HepG2 (cell line): ENCODE data around the gene ZBTB46. TPM values are rescaled to one million over a fixed set of nuclear protein-coding genes. Genes with fewer than 3 reads are reported as not detected.
A peak's percentile ranks its signal among the peaks of the same experiment; 100 is the strongest.

ENCODE experiments used
- ATF6 ChIP-seq: sonication (generic); formaldehyde crosslinking; conservative IDR thresholded peaks from 2 replicates; pipeline ENCODE4 v1.4.0; 2020; ENCODE audit warnings: missing genetic modification reagents
- DPF2 ChIP-seq: sonication (generic); formaldehyde crosslinking; IDR thresholded peaks from 2 replicates; pipeline ENCODE4 v1.4.0; 2020; ENCODE audit warnings: mild to moderate bottlenecking, low read depth, missing genetic modification reagents, borderline replicate concordance
- ETS1 ChIP-seq: sonication (generic); formaldehyde crosslinking; IDR thresholded peaks from 2 replicates; pipeline ENCODE4 v1.4.0; 2020; ENCODE audit warnings: missing genetic modification reagents
- FOXJ3 ChIP-seq: sonication (generic); formaldehyde crosslinking; IDR thresholded peaks from 2 replicates; pipeline ENCODE4 v1.4.0; 2020; ENCODE audit warnings: missing genetic modification reagents, mild to moderate bottlenecking, borderline replicate concordance
- GATA4 ChIP-seq: sonication (generic); IDR thresholded peaks from 2 replicates; pipeline ENCODE4 v1.6.1; 2016; ENCODE audit warnings: antibody characterized with exemption, low read depth, borderline replicate concordance
- HOXA5 ChIP-seq: sonication (generic); formaldehyde crosslinking; IDR thresholded peaks from 2 replicates; pipeline ENCODE4 v1.4.0; 2020; ENCODE audit warnings: missing genetic modification reagents
- JUN ChIP-seq: sonication (generic); formaldehyde crosslinking; IDR thresholded peaks from 2 replicates; pipeline ENCODE4 v1.4.0; 2020; ENCODE audit warnings: mild to moderate bottlenecking, missing genetic modification reagents
- PBX3 ChIP-seq: sonication (generic); formaldehyde crosslinking; IDR thresholded peaks from 2 replicates; pipeline ENCODE4 v1.8.1; 2023; ENCODE audit warnings: missing genetic modification reagents, inconsistent platforms, borderline replicate concordance
- PCBP2 ChIP-seq: fragments of 200-400 bp; formaldehyde crosslinking; optimal IDR thresholded peaks from 2 replicates; pipeline ENCODE3; 2018; ENCODE audit warnings: low read length, low read depth; ENCODE audit not compliant: poor library complexity, severe bottlenecking
- SETDB1 ChIP-seq: sonication (generic); formaldehyde crosslinking; IDR thresholded peaks from 2 replicates; pipeline ENCODE4 v1.5.1; 2020; ENCODE audit warnings: missing genetic modification reagents, mild to moderate bottlenecking, borderline replicate concordance
- SMAD3 ChIP-seq: sonication (generic); formaldehyde crosslinking; IDR thresholded peaks from 2 replicates; pipeline ENCODE4 v1.4.0; 2020; ENCODE audit warnings: missing genetic modification reagents
- SP5 ChIP-seq: IDR thresholded peaks from 2 replicates; pipeline ENCODE4 v1.6.1; 2016; ENCODE audit warnings: low read depth, borderline replicate concordance
- SRSF4 ChIP-seq: fragments of 200-400 bp; formaldehyde crosslinking; IDR thresholded peaks from one replicate; pipeline ENCODE4 v1.6.1; 2018; ENCODE audit warnings: mild to moderate bottlenecking, low read depth, low read length, moderate library complexity; ENCODE audit not compliant: poor library complexity, severe bottlenecking
- TCF7L2 ChIP-seq: IDR thresholded peaks from 2 replicates; pipeline ENCODE4 v1.6.1; 2011; ENCODE audit warnings: mild to moderate bottlenecking, low read depth, low read length, moderate library complexity
- ZBTB1 ChIP-seq: sonication (generic); formaldehyde crosslinking; IDR thresholded peaks from 2 replicates; pipeline ENCODE4 v1.4.0; 2020; ENCODE audit warnings: missing genetic modification reagents, borderline replicate concordance
- ZC3H4 ChIP-seq: sonication (generic); formaldehyde crosslinking; IDR thresholded peaks from 2 replicates; pipeline ENCODE4 v1.4.0; 2020; ENCODE audit warnings: missing genetic modification reagents, borderline replicate concordance
- ZKSCAN5 ChIP-seq: sonication (generic); formaldehyde crosslinking; IDR thresholded peaks from 2 replicates; pipeline ENCODE4 v1.5.1; 2020; ENCODE audit warnings: mild to moderate bottlenecking, missing genetic modification reagents
- ZMAT3 ChIP-seq: sonication (generic); formaldehyde crosslinking; conservative IDR thresholded peaks from 2 replicates; pipeline ENCODE4 v1.7.0; 2021; ENCODE audit warnings: missing genetic modification reagents
- ZNF326 ChIP-seq: sonication (generic); formaldehyde crosslinking; IDR thresholded peaks from 2 replicates; pipeline ENCODE4 v1.4.0; 2020; ENCODE audit warnings: missing genetic modification reagents, borderline replicate concordance
- ZNF44 ChIP-seq: sonication (generic); formaldehyde crosslinking; IDR thresholded peaks from 2 replicates; pipeline ENCODE4 v1.5.1; 2020; ENCODE audit warnings: mild to moderate bottlenecking, missing genetic modification reagents
- ZNF441 ChIP-seq: sonication (generic); formaldehyde crosslinking; IDR thresholded peaks from 2 replicates; pipeline ENCODE4 v1.7.0; 2021; ENCODE audit warnings: missing genetic modification reagents, borderline replicate concordance
- ZNF460 ChIP-seq: sonication (generic); formaldehyde crosslinking; IDR thresholded peaks from 2 replicates; pipeline ENCODE4 v1.5.1; 2020; ENCODE audit warnings: missing genetic modification reagents, mild to moderate bottlenecking, borderline replicate concordance
- ZNF616 ChIP-seq: sonication (generic); formaldehyde crosslinking; IDR thresholded peaks from 2 replicates; pipeline ENCODE4 v1.5.0; 2020; ENCODE audit warnings: low read depth, mild to moderate bottlenecking, missing genetic modification reagents
- ZNF850 ChIP-seq: sonication (generic); formaldehyde crosslinking; conservative IDR thresholded peaks from 2 replicates; pipeline ENCODE4 v1.9.0; 2021; ENCODE audit warnings: mild to moderate bottlenecking, missing genetic modification reagents
- ZNF879 ChIP-seq: sonication (generic); formaldehyde crosslinking; IDR thresholded peaks from 2 replicates; pipeline ENCODE4 v1.8.1; 2023; ENCODE audit warnings: missing genetic modification reagents
- polyA plus RNA-seq, 8 experiments: library from polyadenylated mRNA; depleted of rRNA in 3 of 8; stranded (reverse) in 7 of 8; unstranded in 1 of 8; fragments of >200 nt; fragmentation: Illumina TruSeq in 4 of 8; extraction: Trizol in 4 of 8; gene quantifications; 2 replicates each; pipeline versions ENCODE4 v1.2.1 to v1.2.3, GENCODE V29; 2011 to 2016; ENCODE audit warnings: low read depth in 4 of 8, missing spikeins in 1 of 8, mixed read lengths in 1 of 8; ENCODE audit not compliant: insufficient read depth in 1 of 8
- total RNA-seq, 5 experiments: library from RNA; depleted of rRNA; stranded (reverse); fragments of >200 nt; fragmentation: Illumina TruSeq; extraction: Trizol; gene quantifications; 2 replicates each; pipeline ENCODE4 v1.2.3, GENCODE V29; 2016; ENCODE audit warnings: low read depth in 1 of 5

The ZBTB46 gene
- total and polyA plus RNA-seq, 2 of the 13 experiments (the other 11 are each of a cell fraction or from before 2014, with no cell fraction given), result 1.6 to 13.5 TPM

- TF ChIP-seq PBX3 (CRISPR knock-in tag) (no peak), SETDB1 (CRISPR knock-in tag) (no peak), ATF6 (CRISPR knock-in tag) (no peak), SRSF4 (no peak), ETS1 (CRISPR knock-in tag) (0 out of 2 replicates have a peak, but pooled peaks have one; percentile 24), FOXJ3 (no peak), ZBTB1 (CRISPR knock-in tag) (no peak), TCF7L2 (no peak), HOXA5 (no peak), ZNF441 (CRISPR knock-in tag) (no peak; the same call in 1 of the 2 replicates), ZKSCAN5 (CRISPR knock-in tag) (peak; percentile 86), SP5 (CRISPR knock-in tag) (peak; percentile 23; the same call in 1 of the 2 replicates), GATA4 (no peak), ZNF44 (CRISPR knock-in tag) (no peak), ZNF879 (CRISPR knock-in tag) (no peak), PCBP2 (no peak), ZNF326 (no peak), ZMAT3 (no peak), ZNF460 (CRISPR knock-in tag) (0 out of 2 replicates have a peak, but pooled peaks have one; percentile 27), JUN (CRISPR knock-in tag) (no peak), SMAD3 (CRISPR knock-in tag) (no peak), ZC3H4 (CRISPR knock-in tag) (0 out of 2 replicates have a peak, but pooled peaks have one; percentile 10), DPF2 (CRISPR knock-in tag) (no peak), ZNF850 (no peak), ZNF616 (CRISPR knock-in tag) (no peak)
These were observed 17.2 kb upstream of the ZBTB46 start (continued) for GRCh38 chr20:63848003-63848911.
